PFSK-1 (cell line): ENCODE results near the gene RAD9A. TPM values are rescaled to one million over a fixed set of nuclear protein-coding genes. Genes with fewer than 3 reads are reported as not detected.

ENCODE experiments used
- FOXP2 ChIP-seq: optimal IDR thresholded peaks from 2 replicates; pipeline ENCODE3; 2011; ENCODE audit warnings: borderline replicate concordance, control low read depth, inconsistent platforms; ENCODE audit not compliant: insufficient read depth; ENCODE audit errors: extremely low read length, extremely low read depth
- POLR2AphosphoS5 ChIP-seq: IDR thresholded peaks from 2 replicates; pipeline ENCODE4 v1.6.1; 2012; ENCODE audit warnings: low read depth, mild to moderate bottlenecking, control low read depth, low read length, moderate library complexity
- SIN3A ChIP-seq: IDR thresholded peaks from 2 replicates; pipeline ENCODE4 v1.6.1; 2012; ENCODE audit warnings: mild to moderate bottlenecking, low read length, moderate library complexity, borderline replicate concordance; ENCODE audit not compliant: insufficient read depth
- TAF1 ChIP-seq: IDR thresholded peaks from 2 replicates; pipeline ENCODE4 v1.6.1; 2012; ENCODE audit warnings: low read length, control low read depth, borderline replicate concordance; ENCODE audit not compliant: insufficient read depth
- polyA plus RNA-seq: library from polyadenylated mRNA; unstranded; fragments of >200 nt; gene quantifications from one replicate; pipeline ENCODE4 v1.2.1, GENCODE V29; 2012; ENCODE audit warnings: low read depth, missing spikeins; ENCODE audit not compliant: insufficient read length
- TF ChIP-seq, protein P1 (sequence below), 2 experiments: IDR thresholded peaks; 2 replicates each; pipeline versions ENCODE4 v1.6.1 to v1.8.0; 2011 to 2012; ENCODE audit warnings: low read depth in 2 of 2, low read length in 2 of 2, control low read depth in 1 of 2, inconsistent platforms in 1 of 2, mild to moderate bottlenecking in 1 of 2, moderate library complexity in 1 of 2; ENCODE audit not compliant: insufficient read depth in 1 of 2

RAD9A gene
- polyA plus RNA-seq, result 38.8 TPM

GRCh38 chr11:67391304-67392182, at the start of gene RAD9A:
RAD9A (plus strand) TSS chr11:67391986; CDS start chr11:67392045, 59 bp downstream.
- TF ChIP-seq FOXP2 (peak; percentile 90), SIN3A (peak; percentile 97), POLR2AphosphoS5 (peak; percentile 64), TAF1 (peak; percentile 76; the same call in 1 of the 2 replicates)
- TF ChIP-seq, protein P1, sequence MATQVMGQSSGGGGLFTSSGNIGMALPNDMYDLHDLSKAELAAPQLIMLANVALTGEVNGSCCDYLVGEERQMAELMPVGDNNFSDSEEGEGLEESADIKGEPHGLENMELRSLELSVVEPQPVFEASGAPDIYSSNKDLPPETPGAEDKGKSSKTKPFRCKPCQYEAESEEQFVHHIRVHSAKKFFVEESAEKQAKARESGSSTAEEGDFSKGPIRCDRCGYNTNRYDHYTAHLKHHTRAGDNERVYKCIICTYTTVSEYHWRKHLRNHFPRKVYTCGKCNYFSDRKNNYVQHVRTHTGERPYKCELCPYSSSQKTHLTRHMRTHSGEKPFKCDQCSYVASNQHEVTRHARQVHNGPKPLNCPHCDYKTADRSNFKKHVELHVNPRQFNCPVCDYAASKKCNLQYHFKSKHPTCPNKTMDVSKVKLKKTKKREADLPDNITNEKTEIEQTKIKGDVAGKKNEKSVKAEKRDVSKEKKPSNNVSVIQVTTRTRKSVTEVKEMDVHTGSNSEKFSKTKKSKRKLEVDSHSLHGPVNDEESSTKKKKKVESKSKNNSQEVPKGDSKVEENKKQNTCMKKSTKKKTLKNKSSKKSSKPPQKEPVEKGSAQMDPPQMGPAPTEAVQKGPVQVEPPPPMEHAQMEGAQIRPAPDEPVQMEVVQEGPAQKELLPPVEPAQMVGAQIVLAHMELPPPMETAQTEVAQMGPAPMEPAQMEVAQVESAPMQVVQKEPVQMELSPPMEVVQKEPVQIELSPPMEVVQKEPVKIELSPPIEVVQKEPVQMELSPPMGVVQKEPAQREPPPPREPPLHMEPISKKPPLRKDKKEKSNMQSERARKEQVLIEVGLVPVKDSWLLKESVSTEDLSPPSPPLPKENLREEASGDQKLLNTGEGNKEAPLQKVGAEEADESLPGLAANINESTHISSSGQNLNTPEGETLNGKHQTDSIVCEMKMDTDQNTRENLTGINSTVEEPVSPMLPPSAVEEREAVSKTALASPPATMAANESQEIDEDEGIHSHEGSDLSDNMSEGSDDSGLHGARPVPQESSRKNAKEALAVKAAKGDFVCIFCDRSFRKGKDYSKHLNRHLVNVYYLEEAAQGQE (IDR thresholded peaks at IDR 0.05; ENCODE audit: insufficient read depth in 1 of 2, low read depth in 2 of 2, low read length in 2 of 2), result no peak

- TF ChIP-seq POLR2AphosphoS5, result no peak
- no peak for TF ChIP-seq FOXP2
- TF ChIP-seq, protein P1 (IDR thresholded peaks at IDR 0.05; ENCODE audit: insufficient read depth in 1 of 2, low read depth in 2 of 2, low read length in 2 of 2), result no peak
- TF ChIP-seq SIN3A, result no peak
- TF ChIP-seq TAF1, result no peak
These were observed 47.5 kb upstream of the RAD9A start for GRCh38 chr11:67344264-67344663.

DNA sequence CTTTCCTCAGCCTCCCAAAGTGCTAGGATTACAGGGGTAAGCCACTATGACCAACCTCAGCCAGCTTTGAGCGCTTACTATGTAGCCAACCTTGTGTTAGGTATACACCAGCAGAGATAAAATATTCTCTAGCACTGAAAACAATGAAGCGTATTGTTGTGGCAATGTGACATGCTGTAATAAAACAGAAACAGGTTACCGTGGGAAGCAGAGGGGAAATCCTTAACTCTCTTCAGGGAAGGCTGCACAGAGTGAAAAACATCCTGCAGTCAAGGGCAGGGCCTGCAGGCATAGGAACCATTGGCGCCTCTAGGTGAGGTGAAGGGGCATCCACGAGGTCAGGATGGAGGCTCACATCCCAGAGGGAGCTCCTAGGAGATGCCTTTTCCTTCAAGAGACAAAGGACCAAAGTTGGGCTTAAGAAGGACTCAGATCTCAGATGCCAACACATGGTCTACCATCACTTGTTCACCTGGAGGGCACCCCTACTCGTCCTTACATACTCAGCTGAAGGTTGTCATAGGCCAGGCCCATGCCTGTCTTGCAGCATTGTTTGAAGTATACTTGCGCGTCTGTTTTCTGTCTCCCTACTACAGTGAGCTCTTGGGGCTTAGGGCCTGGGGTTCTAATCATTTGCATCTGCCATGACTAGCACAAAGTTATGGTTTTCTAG, 46.4 kb upstream of the RAD9A start:
- no peak for TF ChIP-seq FOXP2
- no peak for TF ChIP-seq TAF1
- TF ChIP-seq SIN3A, result no peak
- no peak for TF ChIP-seq POLR2AphosphoS5

DNA sequence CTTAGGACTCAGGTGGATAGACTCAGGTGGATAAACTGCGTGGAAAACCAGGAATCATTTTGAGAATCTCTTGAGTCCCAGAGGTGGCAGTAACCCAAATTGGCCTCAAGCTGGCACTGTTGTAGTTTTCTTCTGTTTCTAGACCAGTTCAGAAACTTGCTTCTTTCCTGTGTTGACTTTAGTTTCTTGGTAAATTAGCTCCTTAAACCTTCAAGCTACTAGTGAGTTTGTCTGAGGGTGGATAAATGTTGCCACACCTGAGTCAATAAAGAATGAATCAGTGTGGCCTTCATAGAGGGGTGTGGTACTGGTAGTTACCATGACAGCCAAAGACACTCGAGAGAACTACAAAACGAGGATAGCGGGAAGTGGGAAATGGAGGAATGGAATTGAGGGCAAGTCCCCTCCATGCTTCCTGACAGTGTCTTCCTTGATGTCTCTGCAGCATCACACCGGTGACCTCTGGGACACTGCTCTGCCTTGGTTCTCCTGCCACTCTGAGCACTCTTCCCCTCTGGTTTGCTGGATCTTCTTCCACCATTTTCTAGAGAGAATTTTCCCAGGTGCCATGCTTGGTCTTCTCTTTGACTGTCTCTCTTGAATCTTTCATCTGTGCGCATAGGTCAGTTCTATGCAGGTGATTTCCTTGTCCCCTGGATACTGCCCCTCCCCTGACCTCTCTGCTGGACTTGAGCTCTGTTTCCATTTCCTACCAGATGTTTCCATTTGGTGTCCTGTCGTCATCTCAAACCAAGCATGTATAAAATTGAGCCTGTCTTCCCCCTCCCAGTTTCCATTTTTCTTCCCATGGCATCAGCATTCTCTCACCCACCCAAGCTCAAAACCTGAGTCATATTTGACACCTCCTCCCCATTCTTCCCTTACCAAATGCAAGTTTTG, 45.6 kb upstream of the RAD9A start:
- TF ChIP-seq SIN3A, result no peak
- no peak for TF ChIP-seq TAF1

DNA sequence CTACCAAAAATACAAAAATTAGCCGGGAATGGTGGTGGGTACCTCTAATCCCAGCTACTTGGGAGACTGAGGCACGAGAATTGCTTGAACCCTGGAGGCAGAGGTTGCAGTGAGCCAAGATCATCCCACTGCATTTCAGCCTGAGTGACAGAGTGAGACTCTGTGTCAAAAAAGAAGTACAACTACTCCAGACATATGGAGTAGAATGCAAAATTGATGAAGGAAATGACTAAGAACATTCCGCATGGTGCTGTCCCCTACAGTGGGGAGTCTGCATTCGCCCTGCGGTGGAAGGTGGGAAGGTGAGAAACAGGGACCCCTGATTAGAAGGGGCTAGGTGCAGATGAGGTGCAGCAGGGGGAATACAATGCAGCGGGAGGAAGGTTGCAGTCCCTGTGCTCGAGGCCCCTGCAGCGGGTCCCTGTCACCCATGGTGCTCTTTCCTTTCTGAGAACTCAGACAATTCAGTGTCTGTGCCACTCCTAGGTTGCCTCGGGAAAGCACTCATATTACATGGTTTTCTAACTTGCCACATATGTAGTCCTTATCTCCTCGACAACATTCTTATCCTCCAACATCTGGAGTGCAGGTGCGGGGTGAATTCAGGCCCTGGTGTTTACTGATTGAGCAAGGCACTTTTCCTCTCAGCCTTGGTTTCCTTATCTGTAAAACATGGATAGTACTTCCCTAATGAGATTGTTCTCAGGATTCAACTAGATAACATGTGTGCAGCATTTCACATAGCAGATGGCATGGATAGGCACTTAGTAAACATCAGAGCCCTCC, 43.6 kb upstream of the RAD9A start:
- TF ChIP-seq SIN3A, result no peak
- no peak for TF ChIP-seq POLR2AphosphoS5
- no peak for TF ChIP-seq TAF1
- TF ChIP-seq FOXP2, result no peak
- TF ChIP-seq, protein P1 (IDR thresholded peaks at IDR 0.05; ENCODE audit: insufficient read depth in 1 of 2, low read depth in 2 of 2, low read length in 2 of 2), result no peak
